ENCODE results near the gene FILIP1L. TPM values are rescaled to one million over a fixed set of nuclear protein-coding genes. Genes with fewer than 3 reads are reported as not detected.

The FILIP1L gene
- total and polyA plus RNA-seq, 2 of the 8 experiments (the other 6 are each of a cell fraction or from before 2014, with no cell fraction given), result 0.06 to 0.09 TPM

- Histone ChIP-seq H3K4me2 (ENCODE audit: insufficient read depth in 1 of 2, low read depth in 2 of 2, low read length in 2 of 2) (no peak overlapping the region), H3K9ac (replicated peaks in 1 of 4; ENCODE audit: extremely low read depth in 1 of 4, low read depth in 3 of 4, low read length in 3 of 4) (no peak overlapping the region), H4K5ac (ENCODE audit: insufficient read length, low read depth, low read length) (no peak overlapping the region), H3K27ac (ENCODE audit: low read depth, low read length) (no peak overlapping the region), H2AFZ (ENCODE audit: low read length) (no peak overlapping the region), H2BK12ac (ENCODE audit: low read depth, low read length) (no peak overlapping the region), H3K27me3 (replicated peaks in 1 of 4; ENCODE audit: control insufficient read depth in 3 of 4, extremely low read depth in 1 of 4, insufficient read depth in 3 of 4, low read length in 3 of 4) (no peaks in the 10 kb centered on the region), H3K4me3 (ENCODE audit: extremely low read depth in 1 of 4, insufficient read depth in 2 of 4, low read depth in 3 of 4, low read length in 4 of 4) (no peak overlapping the region), H4K20me1 (replicated peaks in 1 of 2; ENCODE audit: control insufficient read depth in 1 of 2, insufficient read depth in 2 of 2, low read length in 2 of 2) (no peaks in the 10 kb centered on the region), H3K18ac (ENCODE audit: extremely low read depth, low read length) (no peak overlapping the region), H3K4ac (replicated peaks; ENCODE audit: insufficient read length, low read depth, low read length) (no peak overlapping the region), H3K23ac (ENCODE audit: insufficient read length) (no peak overlapping the region), H3K14ac (ENCODE audit: insufficient read length) (no peak overlapping the region), H2BK120ac (replicated peaks; ENCODE audit: low read depth, low read length) (no peak overlapping the region), H3K79me2 (ENCODE audit: control insufficient read depth in 1 of 2, insufficient read depth in 2 of 2, low read length in 2 of 2) (0 out of 4 replicates have a peak, but pooled peaks cover 0 to 3% of the 10 kb centered on the region in 2 experiments), H3K4me1 (replicated peaks in 1 of 4; ENCODE audit: control insufficient read depth in 3 of 4, insufficient read depth in 4 of 4, low read length in 3 of 4) (no peaks in the 10 kb centered on the region), H2BK5ac (ENCODE audit: low read depth, low read length) (peak overlapping the region; percentile 67; the same call in 1 of the 2 replicates), H3K23me2 (ENCODE audit: low read depth, low read length) (no peaks in the 10 kb centered on the region), H4K91ac (replicated peaks; ENCODE audit: insufficient read length, low read length) (no peak overlapping the region), H2BK20ac (ENCODE audit: low read length) (no peak overlapping the region), H4K8ac (ENCODE audit: extremely low read depth, insufficient read depth, low read length) (no peak overlapping the region), H2BK15ac (ENCODE audit: low read length) (no peak overlapping the region), H3K79me1 (ENCODE audit: low read depth, low read length) (no peaks in the 10 kb centered on the region), H3K36me3 (ENCODE audit: control insufficient read depth in 2 of 4, insufficient read depth in 4 of 4, low read length in 3 of 4) (no peaks in the 10 kb centered on the region), H3K56ac (replicated peaks; ENCODE audit: insufficient read length, low read depth, low read length) (no peak overlapping the region), H2AK5ac (ENCODE audit: low read depth, low read length) (no peak overlapping the region; the same call in 1 of the 2 replicates), H3K9me3 (ENCODE audit: insufficient read depth in 2 of 2, low read depth in 1 of 2, low read length in 1 of 2) (no peaks in the 10 kb centered on the region)
- POLR2A ChIA-PET (ENCODE audit: partially characterized antibody), result no interaction called here
- FAIRE-seq (no peak), DNase-seq (ENCODE audit: low read depth in 1 of 2, low spot score in 2 of 2) (no peak)
- WGBS, 2 experiments (ENCODE audit: extremely low coverage in 1 of 2, insufficient coverage in 1 of 2, insufficient read length in 1 of 2, insufficient replicate concordance in 2 of 2, low coverage in 1 of 2, low lambda C conversion rate in 2 of 2, missing lambda C conversion rate in 1 of 2), result 88% methylated on average over 7 of the region's 7 CpGs; no CpG with 5 or more reads in 1 of the 2 experiments
- CTCF ChIA-PET (ENCODE audit: partially characterized antibody), result interaction anchor here (0.8 kb wide), 1 partner anchor 91 kb away, joined by 4 read pairs; no protein-coding TSS in a partner anchor
- TF ChIP-seq NANOG (IDR thresholded peaks at IDR 0.05; ENCODE audit: insufficient read depth, low read depth, low read length, poor library complexity, severe bottlenecking) (no peak), TAF7 (optimal IDR thresholded peaks at IDR 0.05; ENCODE audit: borderline replicate concordance, low read depth, low read length) (no peak)
These were observed 152.4 kb downstream of the FILIP1L start for GRCh38 chr3:99961756-99962515.

All from H1 (cell line).